H9 (cell line): Measurements from ENCODE around the gene ZNF341. TPM values are rescaled to one million over a fixed set of nuclear protein-coding genes. Genes with fewer than 3 reads are reported as not detected.

Experiments
- DNase-seq: peaks from one replicate; pipeline ENCODE4 v3.0.0-alpha.2; 2017
- H2AFZ ChIP-seq: one replicate; pipeline ENCODE4 v1.6.1; 2013; ENCODE audit warnings: mild to moderate bottlenecking, low read length, control low read depth, moderate library complexity
- H2AK5ac ChIP-seq: 2 replicates; pipeline ENCODE4 v1.6.1; 2013; ENCODE audit warnings: low read length, control low read depth, mixed read lengths; ENCODE audit not compliant: insufficient read length
- H2BK120ac ChIP-seq: one replicate; pipeline ENCODE4 v1.6.1; 2013; ENCODE audit warnings: low read depth, mild to moderate bottlenecking, low read length, control low read depth, inconsistent platforms; ENCODE audit not compliant: poor library complexity, severe bottlenecking
- H2BK12ac ChIP-seq: 2 replicates; pipeline ENCODE4 v1.6.1; 2013; ENCODE audit warnings: low read length, control low read depth, mixed read lengths, low read depth; ENCODE audit not compliant: insufficient read length
- H2BK15ac ChIP-seq: 2 replicates; pipeline ENCODE4 v1.6.1; 2013; ENCODE audit warnings: low read depth, low read length, control low read depth
- H2BK20ac ChIP-seq: one replicate; pipeline ENCODE4 v1.6.1; 2013; ENCODE audit warnings: low read depth, mild to moderate bottlenecking, low read length, control low read depth, inconsistent platforms; ENCODE audit not compliant: poor library complexity, severe bottlenecking
- H2BK5ac ChIP-seq: 2 replicates; pipeline ENCODE4 v1.6.1; 2013; ENCODE audit warnings: low read length, control low read depth, mixed read lengths; ENCODE audit not compliant: insufficient read length
- H3K14ac ChIP-seq: 2 replicates; pipeline ENCODE4 v1.6.1; 2013; ENCODE audit warnings: low read length, control low read depth; ENCODE audit not compliant: insufficient read depth
- H3K18ac ChIP-seq: 2 replicates; pipeline ENCODE4 v1.6.1; 2013; ENCODE audit warnings: low read depth, mild to moderate bottlenecking, mixed read lengths, low read length, control low read depth; ENCODE audit not compliant: insufficient read length
- H3K23ac ChIP-seq: 2 replicates; pipeline ENCODE4 v1.6.1; 2013; ENCODE audit warnings: low read length, control low read depth, mixed read lengths, low read depth; ENCODE audit not compliant: insufficient read length
- H3K23me2 ChIP-seq: 2 replicates; pipeline ENCODE4 v1.6.1; 2013; ENCODE audit warnings: low read depth, mild to moderate bottlenecking, mixed read lengths, low read length, control low read depth; ENCODE audit not compliant: insufficient read length, poor library complexity, severe bottlenecking
- H3K27ac ChIP-seq: 2 replicates; pipeline ENCODE4 v1.5.1; 2013; ENCODE audit warnings: low read length, control low read depth, mixed read lengths, low read depth; ENCODE audit not compliant: insufficient read length
- H3K27me3 ChIP-seq: 2 replicates; pipeline ENCODE4 v1.6.1; 2013; ENCODE audit warnings: low read length, control low read depth, inconsistent platforms; ENCODE audit not compliant: insufficient read depth
- H3K4ac ChIP-seq: 2 replicates; pipeline ENCODE4 v1.6.1; 2013; ENCODE audit warnings: low read depth, mild to moderate bottlenecking, control low read depth, inconsistent platforms, low read length, moderate library complexity
- H3K4me1 ChIP-seq: 2 replicates; pipeline ENCODE4 v1.6.1; 2013; ENCODE audit warnings: low read length, control low read depth, inconsistent platforms; ENCODE audit not compliant: insufficient read depth
- H3K4me2 ChIP-seq: 2 replicates; pipeline ENCODE4 v1.6.1; 2013; ENCODE audit warnings: low read length, control low read depth, mixed read lengths; ENCODE audit not compliant: insufficient read length, insufficient read depth
- H3K56ac ChIP-seq: 2 replicates; pipeline ENCODE4 v1.6.1; 2013; ENCODE audit warnings: low read depth, mild to moderate bottlenecking, mixed read lengths, low read length, control low read depth; ENCODE audit not compliant: insufficient read length
- H3K79me1 ChIP-seq: 2 replicates; pipeline ENCODE4 v1.6.1; 2013; ENCODE audit warnings: low read depth, mild to moderate bottlenecking, moderate library complexity, low read length, control low read depth, inconsistent platforms; ENCODE audit not compliant: insufficient read depth, poor library complexity, severe bottlenecking
- H3K79me2 ChIP-seq: 2 replicates; pipeline ENCODE4 v1.6.1; 2013; ENCODE audit warnings: low read length, control low read depth, inconsistent platforms; ENCODE audit not compliant: insufficient read depth
- H3K9ac ChIP-seq: 2 replicates; pipeline ENCODE4 v1.6.1; 2013; ENCODE audit warnings: low read length, control low read depth, mixed read lengths; ENCODE audit not compliant: insufficient read length; ENCODE audit errors: extremely low read depth
- H3K9me3 ChIP-seq: one replicate; pipeline ENCODE4 v1.6.1; 2013; ENCODE audit warnings: low read depth, low read length, inconsistent platforms; ENCODE audit not compliant: control insufficient read depth
- H3T11ph ChIP-seq: one replicate; pipeline ENCODE4 v1.6.1; 2013; ENCODE audit warnings: mild to moderate bottlenecking, low read length, control low read depth, inconsistent platforms
- H4K20me1 ChIP-seq: one replicate; pipeline ENCODE4 v1.6.1; 2013; ENCODE audit not compliant: control insufficient read depth, insufficient read length, insufficient read depth
- H4K5ac ChIP-seq: 2 replicates; pipeline ENCODE4 v1.6.1; 2013; ENCODE audit warnings: low read depth, mild to moderate bottlenecking, mixed read lengths, low read length, control low read depth; ENCODE audit not compliant: insufficient read length
- H4K8ac ChIP-seq: replicated peaks from 2 replicates; pipeline ENCODE4 v1.6.1; 2013; ENCODE audit warnings: low read length, control low read depth, mixed read lengths, low read depth; ENCODE audit not compliant: insufficient read length
- H4K91ac ChIP-seq: 2 replicates; pipeline ENCODE4 v1.6.1; 2013; ENCODE audit warnings: low read depth, mild to moderate bottlenecking, moderate library complexity, mixed read lengths, low read length, control low read depth; ENCODE audit not compliant: insufficient read length
- H3K27ac Mint-ChIP-seq, 3 experiments: 2 replicates in 2 of 3; 3 replicates in 1 of 3; pipeline ENCODE4 v1.8.0; 2020 to 2021; ENCODE audit warnings: mixed read lengths in 3 of 3, mild to moderate bottlenecking in 1 of 3, moderate library complexity in 1 of 3
- H3K27me3 Mint-ChIP-seq: 2 replicates; pipeline ENCODE4 v1.8.0; 2021; ENCODE audit warnings: low read depth, mild to moderate bottlenecking, moderate library complexity, mixed read lengths
- H3K36me3 Mint-ChIP-seq, 3 experiments: 2 replicates in 2 of 3; 3 replicates in 1 of 3; pipeline ENCODE4 v1.8.0; 2020 to 2021; ENCODE audit warnings: low read depth in 3 of 3, mixed read lengths in 3 of 3; ENCODE audit not compliant: insufficient read depth in 1 of 3
- H3K4me1 Mint-ChIP-seq, 2 experiments: 2 replicates each; pipeline ENCODE4 v1.8.0; 2020; ENCODE audit warnings: mixed read lengths in 2 of 2
- H3K4me3 Mint-ChIP-seq, 2 experiments: 2 replicates in 1 of 2; 3 replicates in 1 of 2; pipeline ENCODE4 v1.8.0; 2020 to 2021; ENCODE audit warnings: mild to moderate bottlenecking in 2 of 2, mixed read lengths in 2 of 2, moderate library complexity in 1 of 2
- H3K9me3 Mint-ChIP-seq, 2 experiments: 2 replicates in 1 of 2; 3 replicates in 1 of 2; pipeline ENCODE4 v1.8.0; 2020; ENCODE audit warnings: mild to moderate bottlenecking in 2 of 2, mixed read lengths in 2 of 2, moderate library complexity in 1 of 2
- CTCF ChIP-seq: fragments of 200-600 bp; sonication (generic); conservative IDR thresholded peaks from 3 replicates; pipeline ENCODE4 v1.8.0; 2021; ENCODE audit warnings: antibody characterized with exemption, mild to moderate bottlenecking
- WGBS: extraction: QIAGEN DNeasy Blood & Tissue Kit; methylation state at CpG from one replicate; pipeline ENCODE4 v1.1.7; 2013; ENCODE audit warnings: missing lambda C conversion rate, low lambda C conversion rate, mixed read lengths; ENCODE audit not compliant: insufficient read length; ENCODE audit errors: extremely low coverage; 5-methylcytosine and 5-hydroxymethylcytosine counted together
- total RNA-seq: library from RNA; stranded (reverse); gene quantifications from 2 replicates; pipeline ENCODE4 v1.2.1, GENCODE V29; 2021

ZNF341 gene
- total RNA-seq, 1 experiment from 2014 or later: 5.2 TPM

- Histone ChIP-seq H3K79me1 (no peaks in the 10 kb centered on the region), H2BK20ac (no peak overlapping the region), H3K23me2 (no peaks in the 10 kb centered on the region), H3K27ac (no peak overlapping the region), H2BK5ac (no peak overlapping the region), H4K5ac (no peak overlapping the region), H3K4ac (no peak overlapping the region), H3K79me2 (no peaks in the 10 kb centered on the region; the same call in 1 of the 2 replicates), H2BK12ac (no peak overlapping the region), H3K14ac (no peak overlapping the region), H4K20me1 (no peaks in the 10 kb centered on the region), H2AFZ (no peak overlapping the region), H2AK5ac (no peak overlapping the region), H2BK15ac (no peak overlapping the region), H3K27me3 (no peaks in the 10 kb centered on the region), H3T11ph (no peak overlapping the region), H3K18ac (no peak overlapping the region), H3K4me2 (no peak overlapping the region), H3K9me3 (no peaks in the 10 kb centered on the region), H3K56ac (no peak overlapping the region), H3K9ac (no peak overlapping the region), H4K8ac (no peak overlapping the region), H2BK120ac (no peak overlapping the region), H3K23ac (no peak overlapping the region), H4K91ac (no peak overlapping the region), H3K4me1 (no peaks in the 10 kb centered on the region)
- Mint-ChIP-seq H3K4me1 (no peaks in the 10 kb centered on the region), H3K9me3 (peaks cover 0 to 3% of the 10 kb centered on the region in 2 experiments; a peak in 2 of 5 replicates), H3K36me3 (peaks cover 6 to 33% (median 8%) of the 10 kb centered on the region in 3 experiments; a peak in 5 of 7 replicates), H3K4me3 (no peak overlapping the region), H3K27me3 (no peaks in the 10 kb centered on the region), H3K27ac (peak overlapping the region in 1 of 3 experiments; percentile 6; a peak in 2 of 7 replicates)
- DNase-seq: no peak
- no CpG with 5 or more reads among the region's 12 CpGs for WGBS
- TF ChIP-seq CTCF: no peak
These were observed 14.7 kb downstream of the ZNF341 start for GRCh38 chr20:33746325-33746998.
